K562 (cell line): ENCODE results near the gene CTCF. TPM values are rescaled to one million over a fixed set of nuclear protein-coding genes. Genes with fewer than 3 reads are reported as not detected.

ENCODE experiments used
- ARID3B ChIP-seq: fragments of 250-450 bp; sonication (Bioruptor Pico); IDR thresholded peaks from 2 replicates; pipeline ENCODE4 v1.4.0; 2020; ENCODE audit warnings: borderline replicate concordance
- CC2D1A ChIP-seq: fragments of 450-650 bp; IDR thresholded peaks from 2 replicates; pipeline ENCODE4 v1.6.1; 2017; ENCODE audit warnings: mild to moderate bottlenecking
- EGR1 ChIP-seq: fragments of 450-650 bp; conservative IDR thresholded peaks from 2 replicates; pipeline ENCODE4 v1.6.1; 2017; ENCODE audit warnings: mild to moderate bottlenecking
- EP300 ChIP-seq: IDR thresholded peaks from 2 replicates; pipeline ENCODE4 v1.6.1; 2012; ENCODE audit warnings: low read length, improper control_type of control experiment
- GABPB1 ChIP-seq: sonication (generic); formaldehyde crosslinking; IDR thresholded peaks from 2 replicates; pipeline ENCODE4 v1.8.0; 2022; ENCODE audit warnings: mild to moderate bottlenecking, missing genetic modification reagents
- HEY1 ChIP-seq: fragments of 250-450 bp; sonication (Bioruptor Pico); IDR thresholded peaks from 2 replicates; pipeline ENCODE4 v1.5.0; 2020; ENCODE audit warnings: mild to moderate bottlenecking, moderate library complexity, borderline replicate concordance
- MTA2 ChIP-seq: fragments of 450-650 bp; IDR thresholded peaks from 2 replicates; pipeline ENCODE4 v1.6.1; 2016; ENCODE audit warnings: low read depth
- PPARD ChIP-seq: fragments of 250-450 bp; sonication (Bioruptor Pico); IDR thresholded peaks from 2 replicates; pipeline ENCODE4 v1.8.0; 2022; ENCODE audit warnings: inconsistent platforms, mild to moderate bottlenecking, moderate library complexity
- RFX1 ChIP-seq: fragments of 450-650 bp; IDR thresholded peaks from 2 replicates; pipeline ENCODE4 v1.6.1; 2016; ENCODE audit warnings: mild to moderate bottlenecking, moderate library complexity
- SAP30 ChIP-seq: fragments of 200-600 bp; sonication (generic); IDR thresholded peaks from 2 replicates; pipeline ENCODE4 v1.6.1; 2012; ENCODE audit warnings: borderline replicate concordance, low read depth, mild to moderate bottlenecking, moderate library complexity, low read length, control low read depth, inconsistent platforms; ENCODE audit not compliant: insufficient read depth, poor library complexity, severe bottlenecking
- SMAD1 ChIP-seq: fragments of 150-350 bp; IDR thresholded peaks from 2 replicates; pipeline ENCODE4 v1.6.1; 2014; ENCODE audit warnings: low read length, low read depth; ENCODE audit not compliant: partially characterized antibody
- SMAD4 ChIP-seq: fragments of 250-450 bp; sonication (Bioruptor Pico); conservative IDR thresholded peaks from 2 replicates; pipeline ENCODE4 v1.8.0; 2021; ENCODE audit warnings: inconsistent platforms, mild to moderate bottlenecking, moderate library complexity
- SRSF1 ChIP-seq: fragments of 200-400 bp; formaldehyde crosslinking; IDR thresholded peaks from 2 replicates; pipeline ENCODE4 v1.6.1; 2017; ENCODE audit warnings: mild to moderate bottlenecking, low read depth, low read length, moderate library complexity
- TEAD1 ChIP-seq, 2 experiments: fragments of 450-650 bp in 1 of 2; sonication (generic) in 1 of 2; formaldehyde crosslinking; IDR thresholded peaks; 2 replicates each; pipeline versions ENCODE4 v1.4.0 to v1.8.0; 2020 to 2022; ENCODE audit warnings: mild to moderate bottlenecking in 2 of 2, missing genetic modification reagents in 1 of 2
- polyA plus RNA-seq, 8 experiments: library from polyadenylated mRNA; depleted of rRNA in 4 of 8; stranded (reverse) in 5 of 8; unstranded in 3 of 8; fragments of >200 nt; fragmentation: Nextera tagmentation in 2 of 8; fragmentation: Illumina TruSeq in 1 of 8; extraction: Ambion mirVana in 2 of 8; extraction: Trizol in 1 of 8; gene quantifications; 2 replicates each; pipeline versions ENCODE4 v1.2.1 to v1.2.3, GENCODE V29; 2011 to 2014; ENCODE audit warnings: inconsistent platforms in 1 of 8, missing spikeins in 1 of 8
- total RNA-seq, 7 experiments: library from RNA; depleted of rRNA in 6 of 7; stranded (reverse); fragments of >200 nt in 6 of 7; fragmentation: Illumina TruSeq in 2 of 7; extraction: Trizol in 2 of 7; gene quantifications; 2 replicates each; pipeline versions ENCODE4 v1.2.1 to v1.2.3, GENCODE V29; 2011 to 2021; ENCODE audit warnings: low replicate concordance in 1 of 7
- TF ChIP-seq, protein P1 (sequence below): fragments of 250-450 bp; sonication (Bioruptor Pico); IDR thresholded peaks from 2 replicates; pipeline ENCODE4 v1.4.0; 2020; ENCODE audit warnings: mild to moderate bottlenecking
- TF ChIP-seq, protein P2 (sequence below): fragments of 450-650 bp; IDR thresholded peaks from 2 replicates; pipeline ENCODE4 v1.6.1; 2014; ENCODE audit warnings: low read depth, mild to moderate bottlenecking, moderate library complexity, borderline replicate concordance

Gene CTCF
- total and polyA plus RNA-seq, 9 of the 15 experiments (the other 6 are each of a cell fraction or from before 2014, with no cell fraction given): 7.8 to 49.2 (median 33.9) TPM

DNA sequence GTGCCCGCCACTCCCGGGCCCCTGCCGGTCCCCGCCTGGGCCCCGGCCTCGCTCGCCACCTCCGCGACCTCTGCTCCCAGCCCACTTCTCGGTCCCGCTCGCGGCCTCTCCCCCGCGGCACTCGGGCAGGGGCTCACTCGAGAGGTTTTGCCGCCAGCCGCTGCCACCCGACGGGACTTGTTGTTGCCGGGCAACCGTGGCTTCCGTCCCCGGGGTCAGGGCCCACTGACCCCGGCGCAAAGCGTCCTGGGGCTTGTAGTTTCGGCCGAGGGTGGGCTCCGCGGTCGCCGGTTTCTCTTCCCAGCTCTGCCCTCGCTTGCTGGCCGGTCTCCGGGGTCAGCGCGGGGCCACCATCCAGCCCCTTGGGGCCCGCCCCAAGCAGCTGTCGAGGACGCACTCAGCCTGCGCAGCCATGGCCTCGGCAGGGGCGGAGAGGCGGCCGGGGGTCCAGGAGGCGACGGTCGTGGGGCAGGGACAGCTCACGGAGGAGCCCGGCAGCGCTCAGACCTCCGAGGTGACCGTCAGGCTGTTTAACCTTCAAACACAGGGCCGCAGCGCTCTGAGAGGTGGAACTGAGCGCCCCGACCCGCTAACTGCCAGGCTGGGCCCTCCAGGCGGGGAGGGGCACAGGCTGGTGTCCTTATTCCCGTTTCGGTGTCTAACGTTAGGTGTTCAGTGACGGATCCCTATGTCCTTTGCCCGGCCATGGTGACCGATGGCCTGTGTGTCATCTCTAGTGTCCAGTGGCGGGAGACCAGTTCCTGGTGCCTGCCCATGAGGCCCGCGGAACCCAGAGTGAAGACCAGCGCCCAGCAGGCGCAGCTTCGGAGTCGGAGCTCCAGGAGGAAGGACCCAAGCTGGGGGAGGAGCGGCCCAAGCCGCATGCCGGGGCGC lies 104.5 kb downstream of the CTCF start, which contains the start of the genes C16orf86 and ENKD1 (continued):
- TF ChIP-seq, protein P1, sequence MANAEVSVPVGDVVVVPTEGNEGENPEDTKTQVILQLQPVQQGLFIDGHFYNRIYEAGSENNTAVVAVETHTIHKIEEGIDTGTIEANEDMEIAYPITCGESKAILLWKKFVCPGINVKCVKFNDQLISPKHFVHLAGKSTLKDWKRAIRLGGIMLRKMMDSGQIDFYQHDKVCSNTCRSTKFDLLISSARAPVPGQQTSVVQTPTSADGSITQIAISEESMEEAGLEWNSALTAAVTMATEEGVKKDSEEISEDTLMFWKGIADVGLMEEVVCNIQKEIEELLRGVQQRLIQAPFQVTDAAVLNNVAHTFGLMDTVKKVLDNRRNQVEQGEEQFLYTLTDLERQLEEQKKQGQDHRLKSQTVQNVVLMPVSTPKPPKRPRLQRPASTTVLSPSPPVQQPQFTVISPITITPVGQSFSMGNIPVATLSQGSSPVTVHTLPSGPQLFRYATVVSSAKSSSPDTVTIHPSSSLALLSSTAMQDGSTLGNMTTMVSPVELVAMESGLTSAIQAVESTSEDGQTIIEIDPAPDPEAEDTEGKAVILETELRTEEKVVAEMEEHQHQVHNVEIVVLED (CRISPR knock-in tag): peak; percentile 30; the same call in 1 of the 2 replicates
- TF ChIP-seq PPARD (no peak), SAP30 (peak; percentile 71), HEY1 (no peak), CC2D1A (no peak), ARID3B (0 out of 2 replicates have a peak, but pooled peaks have one; percentile 73), RFX1 (peak; percentile 93), MTA2 (peak; percentile 61; the same call in 1 of the 2 replicates), SRSF1 (0 out of 2 replicates have a peak, but pooled peaks have one; percentile 29), GABPB1 (peak; percentile 92), TEAD1 (CRISPR knock-in tag; IDR thresholded peaks at IDR 0.05) (0 out of 4 replicates have a peak, but pooled peaks of 1 of the 2 experiments have one; percentile 26), SMAD4 (no peak), EGR1 (no peak), SMAD1 (no peak), EP300 (no peak)
- TF ChIP-seq, protein P2, sequence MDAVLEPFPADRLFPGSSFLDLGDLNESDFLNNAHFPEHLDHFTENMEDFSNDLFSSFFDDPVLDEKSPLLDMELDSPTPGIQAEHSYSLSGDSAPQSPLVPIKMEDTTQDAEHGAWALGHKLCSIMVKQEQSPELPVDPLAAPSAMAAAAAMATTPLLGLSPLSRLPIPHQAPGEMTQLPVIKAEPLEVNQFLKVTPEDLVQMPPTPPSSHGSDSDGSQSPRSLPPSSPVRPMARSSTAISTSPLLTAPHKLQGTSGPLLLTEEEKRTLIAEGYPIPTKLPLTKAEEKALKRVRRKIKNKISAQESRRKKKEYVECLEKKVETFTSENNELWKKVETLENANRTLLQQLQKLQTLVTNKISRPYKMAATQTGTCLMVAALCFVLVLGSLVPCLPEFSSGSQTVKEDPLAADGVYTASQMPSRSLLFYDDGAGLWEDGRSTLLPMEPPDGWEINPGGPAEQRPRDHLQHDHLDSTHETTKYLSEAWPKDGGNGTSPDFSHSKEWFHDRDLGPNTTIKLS: peak; percentile 65; the same call in 1 of the 2 replicates
